Inflammatory macrophage (primary cell): ENCODE results near the gene STX5.
"Not testable (repeated sequence)": the region's sequence is repeated elsewhere in the genome, so short reads cannot be mapped to it uniquely, and the experiment has no call there.

Experiments used
- DNase-seq, 2 donors: peaks; one replicate each; pipeline ENCODE4 v3.0.0-alpha.2; 2020 to 2022

STX5 gene

GRCh38 chr11:62828130-62828529 is 3.7 kb downstream of the STX5 start:
- not testable (repeated sequence) for DNase-seq

- DNase-seq, result no peak
These were observed 8.2 kb downstream of the STX5 start for GRCh38 chr11:62823677-62824076.

- DNase-seq, result peak; percentile 29 to 51
These were observed 14.7 kb downstream of the STX5 start for GRCh38 chr11:62817129-62817528.

DNA sequence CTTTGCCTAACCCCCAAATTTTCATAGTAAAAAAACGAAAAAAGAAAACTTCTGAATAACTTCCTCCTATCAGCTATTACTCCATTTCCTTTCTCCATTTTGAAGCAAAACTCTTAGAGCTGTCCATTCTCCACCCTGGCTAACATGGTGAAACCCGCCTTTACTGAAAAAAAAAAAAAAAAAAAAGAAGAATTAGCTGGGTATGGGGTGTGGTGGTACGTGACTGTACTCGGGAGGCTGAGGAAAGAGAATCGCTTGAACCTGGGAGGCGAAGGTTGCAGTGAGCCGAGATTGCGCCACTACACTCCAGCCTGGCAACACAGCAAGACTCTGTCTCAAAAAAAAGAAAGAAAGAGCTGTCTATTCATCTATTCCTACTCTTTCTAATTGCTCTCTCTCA is 15.3 kb downstream of the STX5 start:
- DNase-seq, result peak; percentile 56 to 91

DNA sequence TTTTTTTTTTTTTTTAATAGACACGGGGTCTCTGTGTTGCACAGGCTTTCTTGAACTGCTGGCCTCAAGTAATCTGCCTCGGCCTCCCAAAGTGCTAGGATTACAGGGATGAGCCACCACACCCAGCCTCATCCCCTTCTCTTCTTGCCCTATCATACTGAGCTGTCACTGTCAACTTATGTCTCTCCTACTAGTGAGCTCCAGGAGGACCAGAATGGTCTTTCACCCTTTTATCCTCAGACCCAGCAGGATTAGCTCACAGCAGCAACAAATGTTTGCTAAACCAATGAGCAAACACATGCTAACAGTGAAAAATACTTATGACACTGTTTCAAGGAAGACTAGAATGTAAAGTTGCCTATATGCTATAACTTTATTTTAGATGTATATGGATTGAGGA is 20.2 kb downstream of the STX5 start:
- no peak for DNase-seq

DNA sequence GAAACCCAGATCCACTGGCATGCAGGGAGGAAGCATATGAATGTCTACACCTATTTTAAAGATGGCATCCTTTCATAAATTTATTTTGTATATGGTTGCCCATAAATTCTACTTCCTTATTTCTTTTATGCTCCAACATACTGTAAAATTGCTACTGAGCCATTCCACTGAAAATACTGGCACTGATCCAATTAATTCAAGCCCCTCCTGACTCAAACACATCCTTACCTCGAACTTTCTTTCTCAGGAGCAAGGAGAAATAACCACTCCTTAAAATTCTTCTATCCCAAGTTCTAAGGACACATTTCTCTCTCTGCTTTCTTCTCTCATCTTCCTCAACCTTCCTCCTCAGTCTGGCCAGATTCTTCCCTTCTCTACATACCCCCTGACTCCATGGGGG is 21.1 kb downstream of the STX5 start:
- no peak for DNase-seq

DNA sequence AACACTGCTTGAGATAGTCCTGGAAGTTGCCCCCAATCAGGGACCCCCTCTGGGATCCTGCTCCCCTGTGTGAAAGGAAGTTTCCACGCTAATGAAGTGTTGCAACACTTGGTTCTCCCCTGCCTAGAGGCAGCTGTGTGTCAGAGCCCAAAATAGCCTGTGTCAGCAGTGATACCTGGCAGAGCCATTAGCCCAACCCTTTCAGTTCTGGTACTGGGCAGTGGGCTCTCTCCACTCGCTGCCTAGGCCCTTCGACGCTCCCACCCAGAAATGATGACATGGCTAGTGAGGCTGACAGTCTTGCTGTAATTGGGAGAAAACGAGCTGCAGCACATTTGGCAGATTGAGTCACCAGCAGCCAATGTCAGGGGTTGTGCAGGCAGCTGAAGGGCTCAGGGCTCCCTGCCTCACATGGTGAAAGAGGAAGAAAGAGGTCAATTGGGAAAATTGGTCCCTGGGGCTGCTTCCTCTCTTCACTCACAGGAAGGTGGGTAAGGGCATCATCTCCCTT is 25.2 kb downstream of the STX5 start:
- peak; percentile 92 to 93 for DNase-seq

DNA sequence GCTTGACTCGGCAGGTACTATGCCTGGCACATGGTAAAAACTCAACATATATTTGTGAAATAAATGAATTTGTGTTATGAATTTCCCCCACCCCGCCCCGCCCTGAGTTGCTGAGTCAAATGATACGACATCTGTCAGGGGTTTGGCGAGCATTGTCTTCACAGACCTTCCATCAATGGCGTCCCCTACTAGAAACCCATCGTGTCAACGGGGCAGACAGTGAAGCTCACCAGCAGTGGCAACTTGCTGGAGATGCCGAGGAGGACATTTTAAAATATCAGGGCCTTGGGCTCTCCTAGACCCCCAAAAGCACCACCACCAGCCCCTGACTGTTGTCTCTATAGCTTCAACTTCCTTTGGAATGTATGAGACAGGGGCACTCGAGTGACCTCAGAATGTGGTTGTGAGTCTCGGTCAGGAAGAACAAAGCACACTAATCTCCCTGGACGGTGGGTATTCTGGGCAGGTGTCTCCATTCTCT is 25.9 kb downstream of the STX5 start:
- no peak for DNase-seq

DNA sequence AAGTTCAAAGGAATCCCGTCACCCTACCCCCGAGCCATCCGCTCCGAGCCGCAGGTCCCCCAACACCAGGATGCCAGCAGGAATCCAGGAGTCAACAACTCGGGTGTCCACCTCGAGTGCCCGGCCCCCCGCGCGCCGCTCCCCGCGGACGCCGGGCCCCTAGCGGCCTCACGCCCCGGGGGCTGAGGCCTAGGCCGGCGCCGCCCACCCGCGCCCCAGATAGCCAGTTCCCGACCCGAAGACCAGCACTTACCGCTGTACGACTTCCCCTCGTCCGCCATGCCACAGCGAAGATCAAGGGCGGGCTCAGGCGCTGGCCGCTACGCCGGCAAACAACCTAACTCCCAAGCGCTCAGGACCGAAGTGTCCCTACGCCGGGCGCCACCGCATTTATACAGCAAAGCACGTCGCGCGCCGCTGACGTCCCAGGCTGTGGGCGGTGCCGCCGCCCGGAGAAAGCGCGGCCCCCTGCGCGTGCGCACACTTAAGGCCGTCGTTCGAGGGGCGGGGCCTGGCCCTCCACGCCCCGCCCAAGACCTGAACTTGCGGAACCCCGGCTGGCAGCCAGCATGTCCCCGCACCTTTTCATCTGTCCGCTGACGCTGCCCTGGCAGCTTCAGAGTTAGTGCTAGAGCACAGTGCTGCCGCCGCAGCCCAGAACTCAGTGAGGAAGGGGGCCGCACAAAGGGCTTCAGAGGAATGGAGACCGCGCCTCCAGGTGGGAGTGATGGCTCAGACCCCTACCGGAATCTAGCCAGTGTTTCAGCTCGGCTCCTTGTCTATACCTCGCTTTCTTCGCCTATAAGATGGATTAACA is 26.6 kb downstream of the STX5 start, which contains the start of gene NXF1:
Gene NXF1 (minus strand): TSS at position 365 of the 817 bp plus-strand sequence. CDS start 84 bp downstream, at position 281.
- DNase-seq, result peak; percentile 97 to 98

DNA sequence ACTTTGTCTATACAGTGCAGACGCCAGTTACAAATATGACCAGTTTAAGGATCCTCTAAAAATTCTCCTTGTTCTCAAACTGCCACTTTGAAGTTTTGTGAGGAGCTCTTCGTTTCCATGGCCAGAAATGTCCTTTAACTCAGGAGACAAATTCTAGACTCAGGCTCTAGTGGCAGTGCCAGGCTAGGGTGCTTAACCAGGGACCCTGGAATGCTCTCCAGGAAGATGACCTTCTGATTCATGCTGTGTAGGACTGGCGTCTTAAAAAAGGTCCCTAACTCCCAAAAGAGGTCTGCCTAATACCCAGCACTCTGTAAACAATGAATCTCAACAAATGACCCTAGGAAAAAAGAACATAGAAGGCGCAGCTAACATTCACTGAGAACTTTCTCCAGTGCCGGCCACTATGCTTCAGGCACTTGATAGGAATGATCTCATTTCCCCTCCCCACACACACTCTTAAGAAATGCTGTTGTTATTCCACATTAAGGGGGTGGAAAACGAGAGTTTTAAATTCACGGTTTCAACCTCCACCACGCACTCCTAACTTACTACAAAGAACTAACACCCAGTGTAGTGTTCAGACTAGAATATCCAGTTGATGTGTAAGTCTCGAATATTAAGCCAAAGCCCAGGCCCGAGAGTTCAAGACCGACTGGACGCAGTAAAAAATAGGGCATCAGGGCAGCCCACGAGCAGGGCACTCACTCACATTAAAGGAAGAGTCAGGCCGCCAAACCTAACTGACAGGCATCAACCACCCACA is 27.4 kb downstream of the STX5 start:
- peak; percentile 44 to 55 for DNase-seq

- no peak for DNase-seq
These were observed 30.8 kb downstream of the STX5 start for GRCh38 chr11:62801071-62801470.

DNA sequence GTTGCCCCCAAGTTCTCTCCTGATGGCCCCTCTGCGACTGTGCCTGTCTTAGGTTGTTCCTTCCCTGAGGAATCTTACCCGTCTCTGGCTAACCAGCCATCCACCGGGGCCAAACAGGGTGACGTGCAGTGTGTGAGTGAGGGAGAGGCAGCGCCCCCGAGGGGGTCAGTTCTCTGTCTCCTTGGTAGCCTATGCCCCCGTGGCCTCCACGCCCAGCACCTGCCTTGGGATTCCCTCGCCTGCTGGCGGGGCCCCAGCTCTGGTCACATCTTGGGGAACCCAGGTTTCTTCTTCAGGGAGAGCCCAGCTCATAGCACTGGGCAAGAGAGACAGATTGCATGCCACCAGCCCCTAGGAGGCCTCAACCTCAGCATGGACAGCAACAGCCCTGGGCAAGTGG is 32.4 kb downstream of the STX5 start:
- no peak for DNase-seq

DNA sequence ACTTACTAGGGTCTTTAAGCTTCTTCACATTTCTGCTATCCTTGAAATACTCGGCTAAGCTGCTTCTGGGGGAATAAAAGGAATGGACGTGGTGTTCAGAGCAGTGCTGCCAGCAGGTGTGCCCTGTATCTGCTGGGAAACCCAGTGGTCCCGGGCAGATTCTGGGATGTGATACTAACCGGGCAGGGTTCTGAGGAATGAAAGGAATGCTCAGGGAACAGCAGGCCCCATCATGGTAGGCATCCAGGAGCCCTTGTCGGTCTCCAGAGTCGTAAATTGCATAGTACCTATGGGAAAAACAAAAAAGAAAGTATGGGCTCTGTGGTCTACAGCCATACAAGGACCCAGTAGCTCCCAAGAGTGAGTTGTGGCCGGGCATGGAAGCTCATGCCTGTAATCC is 35.6 kb downstream of the STX5 start:
- no peak for DNase-seq

DNA sequence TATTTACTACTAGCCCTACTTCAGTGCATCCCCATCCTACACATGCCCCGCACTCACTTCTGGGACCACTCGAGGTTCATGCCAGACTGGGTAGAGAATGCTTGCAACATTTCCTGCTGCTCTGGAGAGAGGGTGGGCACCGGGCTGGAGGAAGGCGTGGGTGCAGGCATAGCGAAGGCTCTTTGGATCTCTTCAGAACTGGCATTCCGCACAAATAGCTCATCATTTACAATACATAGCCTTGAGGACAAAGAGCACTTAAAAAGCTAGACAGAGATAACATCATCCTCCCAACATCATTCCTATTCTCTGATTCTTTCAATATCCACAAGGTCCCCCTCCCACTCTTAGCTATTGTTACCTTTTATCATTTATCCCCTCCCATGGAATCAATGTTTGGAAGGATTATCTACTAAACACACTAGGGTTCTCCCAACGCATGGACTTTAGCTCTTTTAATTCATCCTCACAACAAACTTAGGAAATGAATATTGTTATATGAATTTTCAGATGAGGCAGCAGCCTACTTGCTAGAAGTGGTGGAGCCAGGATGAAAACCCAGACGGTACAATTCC is 37.6 kb downstream of the STX5 start:
- DNase-seq, result no peak

DNA sequence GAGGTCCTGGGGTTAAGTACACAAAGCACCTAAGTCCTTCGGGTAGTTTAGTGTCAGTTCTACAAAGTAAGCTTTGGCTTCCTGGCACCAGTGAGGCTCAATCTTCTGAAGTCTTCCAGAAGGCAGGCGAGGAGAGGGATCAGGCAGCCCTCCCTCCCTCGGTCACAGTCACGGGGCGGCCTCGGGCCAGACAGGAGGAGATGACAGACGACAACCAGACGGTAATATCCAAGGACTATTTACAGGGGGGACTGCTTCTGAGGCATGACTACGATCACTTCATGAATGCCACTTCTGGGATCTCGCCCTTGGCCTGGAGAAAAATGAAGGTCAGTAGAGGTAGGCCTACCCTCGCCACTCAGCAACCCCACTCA is 39.7 kb downstream of the STX5 start:
- no peak for DNase-seq

DNA sequence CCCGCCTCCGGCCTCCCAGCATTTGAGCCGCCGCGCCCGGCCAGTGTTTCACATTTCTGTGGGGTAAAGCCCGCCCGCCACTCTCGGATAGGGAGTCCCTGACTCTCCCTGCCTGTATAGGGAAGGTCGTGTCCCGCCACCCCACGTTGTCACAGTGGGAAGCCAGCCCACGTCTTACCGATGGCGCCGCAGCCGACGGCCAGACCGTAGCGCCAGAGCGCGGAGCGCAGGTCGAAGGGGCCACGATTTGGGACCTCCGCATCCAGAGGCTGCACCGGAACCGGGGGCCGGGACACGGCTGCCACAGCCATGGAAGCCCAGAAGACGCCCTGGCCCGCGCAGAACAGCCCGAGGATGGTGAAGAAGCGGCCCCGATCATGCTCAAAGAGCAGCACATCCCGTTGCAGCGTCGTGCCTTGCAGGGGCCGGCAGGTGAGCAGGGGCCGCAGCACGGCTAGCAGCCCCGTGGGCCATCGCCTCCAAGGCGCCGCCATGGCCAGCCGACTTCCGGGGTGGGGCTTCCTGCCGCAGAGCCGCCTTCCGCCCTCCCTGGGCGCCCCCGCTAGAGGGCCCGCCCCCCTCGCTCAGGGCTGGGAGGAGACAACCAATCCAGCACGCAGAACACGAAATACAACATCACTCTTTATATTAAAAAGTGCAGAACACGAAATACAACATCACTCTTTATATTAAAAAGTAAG is 40.2 kb downstream of the STX5 start, which contains the start of gene TMEM223:
Gene TMEM223 (minus strand): TSS at position 506 of the 701 bp plus-strand sequence. CDS start 12 bp downstream, at position 494.
- DNase-seq, result peak; percentile 77 to 86

DNA sequence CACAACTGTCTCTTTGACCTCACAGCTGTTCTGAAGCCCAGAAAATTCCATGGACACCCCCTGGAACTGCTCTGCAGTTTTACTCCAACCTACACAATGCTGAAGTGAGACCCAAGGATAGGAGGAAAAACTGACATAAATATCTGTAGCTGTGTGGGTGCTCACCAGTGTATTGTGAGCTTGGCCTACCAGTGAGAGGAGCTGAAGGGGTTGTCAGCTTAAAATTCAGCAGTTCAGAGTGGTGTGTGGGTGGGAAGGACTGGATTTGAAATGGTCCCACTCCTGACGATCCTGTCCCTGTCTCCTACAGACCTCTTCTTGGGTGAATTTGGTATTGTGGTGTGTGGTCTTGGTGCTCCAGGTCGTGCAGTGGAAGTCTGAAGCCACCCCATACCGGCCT is 42.3 kb downstream of the STX5 start:
- DNase-seq, result no peak

GRCh38 chr11:62788991-62789390 is 42.9 kb downstream of the STX5 start:
- no peak for DNase-seq

DNA sequence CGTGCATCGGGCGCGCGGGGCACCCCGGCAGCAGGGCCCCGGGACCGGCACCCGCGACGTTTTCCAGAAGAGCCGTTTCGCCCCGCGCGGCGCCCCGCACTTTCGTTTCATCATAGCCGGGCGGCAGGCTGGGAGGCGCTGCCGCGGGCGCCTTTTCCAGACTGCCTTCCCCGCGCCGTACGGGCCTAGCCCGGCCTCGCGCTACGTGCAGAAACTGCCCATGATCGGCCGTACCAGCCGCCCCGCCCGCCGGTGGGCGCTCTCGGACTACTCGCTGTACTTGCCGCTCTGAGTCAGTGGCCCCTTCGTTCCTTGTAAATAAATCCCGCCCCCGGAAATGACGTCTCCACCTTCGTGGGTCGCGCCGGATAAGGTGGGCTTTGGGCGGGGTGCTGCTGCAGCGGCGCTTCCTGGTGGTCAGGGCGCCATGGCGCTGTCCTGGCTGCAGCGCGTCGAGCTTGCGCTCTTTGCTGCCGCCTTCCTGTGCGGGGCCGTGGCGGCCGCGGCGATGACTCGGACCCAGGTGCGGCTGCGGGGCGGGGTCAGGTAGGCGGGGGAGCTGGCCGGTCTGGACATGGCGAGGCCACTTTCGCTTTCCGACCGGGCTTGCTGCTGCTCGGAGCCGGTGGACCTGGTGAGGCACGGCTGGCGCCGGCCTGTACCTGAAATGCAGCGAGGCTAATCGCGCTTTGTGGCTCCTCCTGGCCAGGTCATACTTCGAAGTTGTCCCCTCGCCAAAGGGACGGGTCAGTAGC is 44.7 kb downstream of the STX5 start, which contains the start of gene TMEM179B:
Gene TMEM179B (plus strand): TSS at position 398 of the 755 bp plus-strand sequence. CDS start 30 bp downstream, at position 428.
- DNase-seq, result peak; percentile 99 to 100

- peak; percentile 89 to 91 for DNase-seq
These were observed 45.4 kb downstream of the STX5 start for GRCh38 chr11:62786318-62787004.

- no peak for DNase-seq
These were observed 49.1 kb downstream of the STX5 start for GRCh38 chr11:62782753-62783152.
